Measurements from ENCODE around the gene TMPRSS2.

Gene TMPRSS2

GRCh38 chr21:41426676-41427404, 81.1 kb downstream of the TMPRSS2 start:
- CTCF ChIA-PET: interaction anchor here (1.5 kb wide), 1 partner anchor 10 kb away, joined by 3 read pairs; no protein-coding TSS in a partner anchor
- POLR2A ChIA-PET: no interaction called here
- Histone ChIP-seq H3K9me3 (ENCODE audit: control insufficient read depth, insufficient read depth, low read depth, low read length) (no peaks in the 10 kb centered on the region), H3K4me3 (ENCODE audit: low read depth, low read length) (no peak overlapping the region), H3K27ac (ENCODE audit: extremely low read depth, low read depth, low read length) (no peak overlapping the region), H3K36me3 (ENCODE audit: control insufficient read depth in 2 of 2, insufficient read depth in 1 of 2, low read length in 2 of 2) (no peaks in the 10 kb centered on the region), H3K4me1 (ENCODE audit: control insufficient read depth, insufficient read depth, low read length) (no peaks in the 10 kb centered on the region)
- TF ChIP-seq PBX3 (CRISPR knock-in tag; IDR thresholded peaks at IDR 0.05): no peak
- TF ChIP-seq ZBTB17 (tag by site-specific recombination; IDR thresholded peaks at IDR 0.05): no peak
- TF ChIP-seq ZNF623 (tag by site-specific recombination; IDR thresholded peaks at IDR 0.05): no peak

GRCh38 chr21:41425954-41426675, 81.8 kb downstream of the TMPRSS2 start, which contains the start of gene MX1:
TSS of gene MX1 (plus strand) at chr21:41426239. CDS start at chr21:41432071, 5,832 bp downstream.
- Histone ChIP-seq H3K9me3 (ENCODE audit: control insufficient read depth, insufficient read depth, low read depth, low read length) (no peaks in the 10 kb centered on the region), H3K4me3 (ENCODE audit: low read depth, low read length) (no peak within 1 kb of the TSS), H3K27ac (ENCODE audit: extremely low read depth, low read depth, low read length) (no peak within 1 kb of the TSS), H3K36me3 (ENCODE audit: control insufficient read depth in 2 of 2, insufficient read depth in 1 of 2, low read length in 2 of 2) (no peaks in the 10 kb centered on the region), H3K4me1 (ENCODE audit: control insufficient read depth, insufficient read depth, low read length) (no peaks in the 10 kb centered on the region)
- TF ChIP-seq ZNF837 (tag by site-specific recombination; IDR thresholded peaks at IDR 0.05) (no peak), ZNF354C (tag by site-specific recombination; IDR thresholded peaks at IDR 0.05; ENCODE audit: borderline replicate concordance, low read depth) (no peak), ZNF501 (tag by site-specific recombination; IDR thresholded peaks at IDR 0.05) (no peak), ZNF843 (tag by site-specific recombination; IDR thresholded peaks at IDR 0.05) (no peak), FEZF1 (tag by site-specific recombination; IDR thresholded peaks at IDR 0.05) (no peak), ZNF223 (tag by site-specific recombination; IDR thresholded peaks at IDR 0.05) (no peak), ZNF132 (tag by site-specific recombination; IDR thresholded peaks at IDR 0.05; ENCODE audit: borderline replicate concordance) (no peak), ZNF148 (tag by site-specific recombination; IDR thresholded peaks at IDR 0.05; ENCODE audit: borderline replicate concordance) (no peak), MEIS1 (CRISPR knock-in tag; IDR thresholded peaks at IDR 0.05; ENCODE audit: borderline replicate concordance) (no peak), ZNF37A (tag by site-specific recombination; IDR thresholded peaks at IDR 0.05) (no peak), ZNF416 (tag by site-specific recombination; IDR thresholded peaks at IDR 0.05) (no peak), ZNF530 (tag by site-specific recombination; IDR thresholded peaks at IDR 0.05; ENCODE audit: low read depth) (no peak), KLF16 (tag by site-specific recombination; IDR thresholded peaks at IDR 0.05) (no peak)
- ChIA-PET POLR2A (no interaction called here), CTCF (interaction anchor here (1.5 kb wide), 1 partner anchor 9 kb away, joined by 3 read pairs; no protein-coding TSS in a partner anchor)

GRCh38 chr21:41425588-41425953, 82.4 kb downstream of the TMPRSS2 start:
- CTCF ChIA-PET: no interaction called here
- POLR2A ChIA-PET: no interaction called here
- no peak overlapping the region for H3K27ac ChIP-seq (ENCODE audit: extremely low read depth, low read depth, low read length)
- no peak overlapping the region for H3K4me3 ChIP-seq (ENCODE audit: low read depth, low read length)
- H3K9me3 ChIP-seq (ENCODE audit: control insufficient read depth, insufficient read depth, low read depth, low read length): no peaks in the 10 kb centered on the region
- no peaks in the 10 kb centered on the region for H3K36me3 ChIP-seq (ENCODE audit: control insufficient read depth in 2 of 2, insufficient read depth in 1 of 2, low read length in 2 of 2)
- 0 out of 2 replicates have a peak, but pooled peaks cover 2% of the 10 kb centered on the region for H3K4me1 ChIP-seq (ENCODE audit: control insufficient read depth, insufficient read depth, low read length)
- TF ChIP-seq ZNF302 (tag by site-specific recombination; IDR thresholded peaks at IDR 0.05; ENCODE audit: low read depth): no peak
- no peak for TF ChIP-seq ZNF610 (tag by site-specific recombination; IDR thresholded peaks at IDR 0.05; ENCODE audit: borderline replicate concordance)
- TF ChIP-seq ZNF639 (tag by site-specific recombination; IDR thresholded peaks at IDR 0.05): no peak
- TF ChIP-seq ZNF624 (tag by site-specific recombination; IDR thresholded peaks at IDR 0.05): no peak
- no peak for TF ChIP-seq ZNF704 (tag by site-specific recombination; IDR thresholded peaks at IDR 0.05)
- TF ChIP-seq ZFP37 (tag by site-specific recombination; IDR thresholded peaks at IDR 0.05): no peak
- no peak for TF ChIP-seq ZNF266 (tag by site-specific recombination; IDR thresholded peaks at IDR 0.05; ENCODE audit: low read depth)
- no peak for TF ChIP-seq ZNF548 (tag by site-specific recombination; IDR thresholded peaks at IDR 0.05)
- TF ChIP-seq ZNF112 (tag by site-specific recombination; IDR thresholded peaks at IDR 0.05): no peak
- TF ChIP-seq ZNF473 (tag by site-specific recombination; IDR thresholded peaks at IDR 0.05): no peak

All from HEK293 (cell line).